CD4-positive, alpha-beta T cell treated with Interleukin-6 at 100 ng/mL for 8 hours (primary cell): Measurements from ENCODE around the gene CD84.
"Not testable (repeated sequence)": the region's sequence is repeated elsewhere in the genome, so short reads cannot be mapped to it uniquely, and the experiment has no call there.

Source experiments
- DNase-seq: peaks from one replicate; pipeline ENCODE4 v3.0.0-alpha.2; 2020; ENCODE audit warnings: mixed read lengths, low spot score

Gene CD84

GRCh38 chr1:160503087-160503486 is 76.2 kb downstream of the CD84 start:
- DNase-seq = no peak

GRCh38 chr1:160500321-160500990 is 78.8 kb downstream of the CD84 start:
- no peak for DNase-seq

- no peak for DNase-seq
These were observed 79.7 kb downstream of the CD84 start for GRCh38 chr1:160499631-160500030.

GRCh38 chr1:160498301-160499065 is 80.8 kb downstream of the CD84 start:
- not testable (repeated sequence) for DNase-seq

GRCh38 chr1:160496334-160496733 is 83.0 kb downstream of the CD84 start:
- DNase-seq = no peak

- no peak for DNase-seq
These were observed 84.7 kb downstream of the CD84 start for GRCh38 chr1:160494620-160495019.

GRCh38 chr1:160492617-160493016 is 86.7 kb downstream of the CD84 start:
- no peak for DNase-seq

GRCh38 chr1:160491981-160492380 is 87.3 kb downstream of the CD84 start:
- no peak for DNase-seq
